Measurements from ENCODE around the gene KLRD1.

GRCh38 chr12:10364815-10365622 is 57.3 kb downstream of the KLRD1 start:
- no peak for TF ChIP-seq CTCF (IDR thresholded peaks at IDR 0.05; ENCODE audit: low read depth, low read length, missing input control)
- no peak for TF ChIP-seq JUND (IDR thresholded peaks at IDR 0.05)
- TF ChIP-seq, protein P1, sequence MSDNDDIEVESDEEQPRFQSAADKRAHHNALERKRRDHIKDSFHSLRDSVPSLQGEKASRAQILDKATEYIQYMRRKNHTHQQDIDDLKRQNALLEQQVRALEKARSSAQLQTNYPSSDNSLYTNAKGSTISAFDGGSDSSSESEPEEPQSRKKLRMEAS (IDR thresholded peaks at IDR 0.05), result no peak
- no peak for TF ChIP-seq EGR1 (IDR thresholded peaks at IDR 0.05; ENCODE audit: low read depth in 2 of 2)
- peak; percentile 19 for TF ChIP-seq YY1 (IDR thresholded peaks at IDR 0.05)
- TF ChIP-seq, protein P2, sequence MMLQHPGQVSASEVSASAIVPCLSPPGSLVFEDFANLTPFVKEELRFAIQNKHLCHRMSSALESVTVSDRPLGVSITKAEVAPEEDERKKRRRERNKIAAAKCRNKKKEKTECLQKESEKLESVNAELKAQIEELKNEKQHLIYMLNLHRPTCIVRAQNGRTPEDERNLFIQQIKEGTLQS (IDR thresholded peaks at IDR 0.05), result no peak
- TF ChIP-seq RAD21 (IDR thresholded peaks at IDR 0.05), result no peak
- TF ChIP-seq HNF4A (conservative IDR thresholded peaks at IDR 0.05), result peak in 1 of 2 donors; percentile 4
- TF ChIP-seq GABPA (IDR thresholded peaks at IDR 0.05 in 1 of 2, conservative IDR thresholded peaks at IDR 0.05 in 1 of 2), result peak in 1 of 2 donors; percentile 17
- TF ChIP-seq, protein P3, sequence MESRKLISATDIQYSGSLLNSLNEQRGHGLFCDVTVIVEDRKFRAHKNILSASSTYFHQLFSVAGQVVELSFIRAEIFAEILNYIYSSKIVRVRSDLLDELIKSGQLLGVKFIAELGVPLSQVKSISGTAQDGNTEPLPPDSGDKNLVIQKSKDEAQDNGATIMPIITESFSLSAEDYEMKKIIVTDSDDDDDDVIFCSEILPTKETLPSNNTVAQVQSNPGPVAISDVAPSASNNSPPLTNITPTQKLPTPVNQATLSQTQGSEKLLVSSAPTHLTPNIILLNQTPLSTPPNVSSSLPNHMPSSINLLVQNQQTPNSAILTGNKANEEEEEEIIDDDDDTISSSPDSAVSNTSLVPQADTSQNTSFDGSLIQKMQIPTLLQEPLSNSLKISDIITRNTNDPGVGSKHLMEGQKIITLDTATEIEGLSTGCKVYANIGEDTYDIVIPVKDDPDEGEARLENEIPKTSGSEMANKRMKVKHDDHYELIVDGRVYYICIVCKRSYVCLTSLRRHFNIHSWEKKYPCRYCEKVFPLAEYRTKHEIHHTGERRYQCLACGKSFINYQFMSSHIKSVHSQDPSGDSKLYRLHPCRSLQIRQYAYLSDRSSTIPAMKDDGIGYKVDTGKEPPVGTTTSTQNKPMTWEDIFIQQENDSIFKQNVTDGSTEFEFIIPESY (IDR thresholded peaks at IDR 0.05), result no peak
- no peak for TF ChIP-seq TAF1 (conservative IDR thresholded peaks at IDR 0.05)
- peak; percentile 7 for TF ChIP-seq REST (IDR thresholded peaks at IDR 0.05)

Data from liver (tissue), 3 donors.